ENCODE data around the gene C9orf152. TPM values are rescaled to one million over a fixed set of nuclear protein-coding genes. Genes with fewer than 3 reads are reported as not detected.

The C9orf152 gene
- total and polyA plus RNA-seq, 2 of the 13 experiments (the other 11 are each of a cell fraction or from before 2014, with no cell fraction given): 0.24 to 0.48 TPM

DNA sequence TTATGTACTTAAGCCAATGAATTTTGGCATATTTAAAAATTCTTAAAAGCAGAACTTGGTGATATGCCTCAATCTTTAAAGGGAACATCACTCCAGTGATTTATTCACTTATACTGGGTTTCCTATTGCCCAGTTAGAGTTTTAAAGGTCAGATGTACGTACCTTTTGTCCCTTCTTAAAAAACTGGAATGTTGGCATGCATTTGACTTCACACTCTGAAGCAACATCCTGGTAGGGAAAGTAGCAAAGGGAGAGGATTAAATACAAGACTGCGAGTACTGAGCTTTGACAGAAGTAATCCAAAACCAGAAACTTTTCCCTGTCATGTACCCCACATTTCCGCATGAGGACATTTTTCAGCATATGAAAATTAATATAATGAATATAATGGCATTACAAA, 36.7 kb upstream of the C9orf152 start:
- Histone ChIP-seq H3K27me3 (ENCODE audit: control insufficient read depth in 1 of 2, insufficient read depth in 2 of 2, low read length in 2 of 2) (no peaks in the 10 kb centered on the region), H4K20me1 (ENCODE audit: insufficient read depth, low read length) (peaks cover 27% of the 10 kb centered on the region), H3K4me3 (replicated peaks in 1 of 3; ENCODE audit: insufficient read depth in 1 of 3, low read depth in 2 of 3, low read length in 3 of 3) (no peak overlapping the region), H3K4me2 (ENCODE audit: low read depth, low read length) (no peak overlapping the region), H3K79me2 (ENCODE audit: insufficient read depth, low read length) (peaks cover 23% of the 10 kb centered on the region), H3K36me3 (replicated peaks in 1 of 2; ENCODE audit: control insufficient read depth in 1 of 2, insufficient read depth in 2 of 2, low read length in 2 of 2) (peaks cover 13 to 44% of the 10 kb centered on the region in 2 experiments), H3K4me1 (ENCODE audit: insufficient read depth, low read length) (peaks cover 5% of the 10 kb centered on the region), H3K9me3 (ENCODE audit: low read length) (no peaks in the 10 kb centered on the region), H3K27ac (ENCODE audit: extremely low read length, insufficient read depth, low read length) (no peak overlapping the region), H2AFZ (ENCODE audit: low read length) (no peak overlapping the region), H3K9ac (ENCODE audit: insufficient read depth, low read depth, low read length) (no peak overlapping the region)
- intact Hi-C loops (cut with micrococcal nuclease; ENCODE audit: unreplicated experiment): no loop called here
- in situ Hi-C loops (cut with HindIII; ENCODE audit: extremely low pct_ligation_motif_present, low pct_unique_long_range_greater_than_20kb): no loop called here
- ChIA-PET POLR2A (no interaction called here), CTCF (ENCODE audit: low intra/inter-chr PET ratio, low total read pairs) (no interaction called here)
- TF ChIP-seq SNAPC2 (CRISPR knock-in tag; IDR thresholded peaks at IDR 0.05) (no peak), RBM22 (optimal IDR thresholded peaks at IDR 0.05; ENCODE audit: low read length) (peak; percentile 49)
- no peak for ATAC-seq
- 100% methylated on average over 3 of the region's 3 CpGs for WGBS (ENCODE audit: low lambda C conversion rate)
- no peak for FAIRE-seq
- no peak for DNase-seq (ENCODE audit: low spot score)
- no TSS peak for BruUV-seq (replicated peaks)

DNA sequence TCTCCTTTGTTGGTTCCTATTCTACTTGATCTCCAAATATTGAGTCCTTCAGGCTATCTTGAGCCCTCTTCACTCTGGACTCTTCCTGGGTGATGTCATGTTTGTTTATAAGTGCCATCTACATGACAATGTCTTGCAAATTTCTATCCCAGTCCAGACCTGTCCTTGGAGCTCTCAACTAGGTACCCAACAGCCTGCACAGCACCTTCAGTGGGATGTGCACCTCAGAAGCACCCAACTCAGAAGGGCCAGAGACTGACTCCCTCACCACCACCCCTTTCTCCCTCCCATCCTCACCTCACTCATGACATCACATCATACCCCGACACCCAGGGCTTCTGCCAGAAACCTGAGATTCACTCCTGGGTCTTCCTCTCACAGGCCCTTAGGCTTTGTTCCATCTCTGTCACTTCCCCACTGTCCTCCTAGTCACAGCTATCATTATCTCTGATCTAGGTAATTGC, 33.9 kb upstream of the C9orf152 start:
- no peak overlapping the region for H3K9ac ChIP-seq (ENCODE audit: insufficient read depth, low read depth, low read length)
- 100% methylated on average over 1 of the region's 1 CpG for WGBS (ENCODE audit: low lambda C conversion rate)
- FAIRE-seq: no peak
- intact Hi-C loops (cut with micrococcal nuclease; ENCODE audit: unreplicated experiment) (no loop called here), in situ Hi-C loops (cut with HindIII; ENCODE audit: extremely low pct_ligation_motif_present, low pct_unique_long_range_greater_than_20kb) (no loop called here)
- no peaks in the 10 kb centered on the region for H3K27me3 ChIP-seq (ENCODE audit: control insufficient read depth in 1 of 2, insufficient read depth in 2 of 2, low read length in 2 of 2)
- no peak for DNase-seq (ENCODE audit: low spot score)
- ATAC-seq: peak; percentile 49
- no peak overlapping the region for H3K27ac ChIP-seq (ENCODE audit: extremely low read length, insufficient read depth, low read length)
- H2AFZ ChIP-seq (ENCODE audit: low read length): no peak overlapping the region
- ChIA-PET POLR2A (interaction anchor here (1.2 to 2.4 kb wide), 2 partner anchors 15 to 47 kb away, joined by 4 to 10 read pairs; partner anchors contain the start of gene TXN), CTCF (ENCODE audit: low intra/inter-chr PET ratio, low total read pairs) (no interaction called here)
- H3K4me2 ChIP-seq (ENCODE audit: low read depth, low read length): no peak overlapping the region
- H3K79me2 ChIP-seq (ENCODE audit: insufficient read depth, low read length): peaks cover 8% of the 10 kb centered on the region
- H3K4me1 ChIP-seq (ENCODE audit: insufficient read depth, low read length): no peaks in the 10 kb centered on the region
- BruUV-seq (replicated peaks): no TSS peak
- H3K36me3 ChIP-seq (replicated peaks in 1 of 2; ENCODE audit: control insufficient read depth in 1 of 2, insufficient read depth in 2 of 2, low read length in 2 of 2): peaks cover 7 to 24% of the 10 kb centered on the region in 2 experiments
- H3K4me3 ChIP-seq (replicated peaks in 1 of 3; ENCODE audit: insufficient read depth in 1 of 3, low read depth in 2 of 3, low read length in 3 of 3): no peak overlapping the region
- H3K9me3 ChIP-seq (ENCODE audit: low read length): no peaks in the 10 kb centered on the region
- peaks cover 8% of the 10 kb centered on the region for H4K20me1 ChIP-seq (ENCODE audit: insufficient read depth, low read length)
- 0 out of 4 replicates have a peak, but pooled peaks of 1 of the 2 experiments have one; percentile 16 for TF ChIP-seq POLR2A (IDR thresholded peaks at IDR 0.05; ENCODE audit: insufficient read depth in 1 of 2, low read depth in 2 of 2, low read length in 2 of 2)
- no peak for TF ChIP-seq TOPORS (CRISPR knock-in tag; IDR thresholded peaks at IDR 0.05)
- TF ChIP-seq ZSCAN9 (CRISPR knock-in tag; IDR thresholded peaks at IDR 0.05; ENCODE audit: borderline replicate concordance): no peak
- TF ChIP-seq THAP9 (CRISPR knock-in tag; IDR thresholded peaks at IDR 0.05; ENCODE audit: borderline replicate concordance): no peak
- TF ChIP-seq, protein P1, sequence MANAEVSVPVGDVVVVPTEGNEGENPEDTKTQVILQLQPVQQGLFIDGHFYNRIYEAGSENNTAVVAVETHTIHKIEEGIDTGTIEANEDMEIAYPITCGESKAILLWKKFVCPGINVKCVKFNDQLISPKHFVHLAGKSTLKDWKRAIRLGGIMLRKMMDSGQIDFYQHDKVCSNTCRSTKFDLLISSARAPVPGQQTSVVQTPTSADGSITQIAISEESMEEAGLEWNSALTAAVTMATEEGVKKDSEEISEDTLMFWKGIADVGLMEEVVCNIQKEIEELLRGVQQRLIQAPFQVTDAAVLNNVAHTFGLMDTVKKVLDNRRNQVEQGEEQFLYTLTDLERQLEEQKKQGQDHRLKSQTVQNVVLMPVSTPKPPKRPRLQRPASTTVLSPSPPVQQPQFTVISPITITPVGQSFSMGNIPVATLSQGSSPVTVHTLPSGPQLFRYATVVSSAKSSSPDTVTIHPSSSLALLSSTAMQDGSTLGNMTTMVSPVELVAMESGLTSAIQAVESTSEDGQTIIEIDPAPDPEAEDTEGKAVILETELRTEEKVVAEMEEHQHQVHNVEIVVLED (CRISPR knock-in tag; IDR thresholded peaks at IDR 0.05; ENCODE audit: borderline replicate concordance): no peak
- peak; percentile 88 for TF ChIP-seq RBM22 (optimal IDR thresholded peaks at IDR 0.05; ENCODE audit: low read length)
- no peak for TF ChIP-seq CHD4 (IDR thresholded peaks at IDR 0.05; ENCODE audit: borderline replicate concordance, low read length)
- no peak for TF ChIP-seq MTF1 (CRISPR knock-in tag; IDR thresholded peaks at IDR 0.05)
- no peak for TF ChIP-seq NR2C2 (CRISPR knock-in tag; IDR thresholded peaks at IDR 0.05; ENCODE audit: borderline replicate concordance)
- TF ChIP-seq ZNF280B (CRISPR knock-in tag; IDR thresholded peaks at IDR 0.05; ENCODE audit: borderline replicate concordance): no peak
- no peak for TF ChIP-seq PHF5A (CRISPR knock-in tag; IDR thresholded peaks at IDR 0.05; ENCODE audit: low read depth, unreplicated experiment)

All from HepG2 (cell line).